Lower leg skin (tissue), 3 donors: Measurements from ENCODE around the gene PCSK5.

ENCODE experiments used
- CTCF ChIP-seq, 3 donors: fragments of 450-650 bp; IDR thresholded peaks; one replicate each; pipeline ENCODE4 v1.5.1; 2016; ENCODE audit warnings: antibody characterized with exemption in 3 of 3, mild to moderate bottlenecking in 3 of 3, moderate library complexity in 2 of 3
- POLR2A ChIP-seq, 2 donors: fragments of 450-650 bp; IDR thresholded peaks; one replicate each; pipeline ENCODE4 v1.6.1; 2016 to 2017; ENCODE audit warnings: antibody characterized with exemption in 2 of 2, mild to moderate bottlenecking in 1 of 2, moderate library complexity in 1 of 2

DNA sequence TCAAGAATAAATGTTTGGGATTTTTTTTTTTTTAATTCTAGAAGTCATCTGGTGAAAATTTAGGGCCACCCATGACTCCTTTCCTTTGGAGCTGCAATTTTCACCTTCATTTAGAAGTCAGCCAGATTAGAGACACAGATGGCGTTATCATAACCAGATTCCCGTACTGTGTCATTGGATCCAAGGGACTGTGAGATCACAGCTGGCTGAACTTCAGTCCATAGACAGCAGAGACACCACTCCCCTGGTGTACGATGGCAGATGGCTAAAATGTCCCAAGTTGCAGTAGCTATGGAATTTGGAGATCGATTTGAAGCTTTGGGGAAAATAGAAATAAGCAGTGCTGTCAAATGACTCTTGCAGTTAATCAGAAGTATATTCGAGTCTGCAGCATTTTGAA, 287.5 kb downstream of the PCSK5 start:
- TF ChIP-seq CTCF (IDR thresholded peaks at IDR 0.05), result no peak
- TF ChIP-seq POLR2A (IDR thresholded peaks at IDR 0.05), result no peak
